GM12864 (cell line): Measurements from ENCODE around the gene CDX1.

ENCODE experiments used
- DNase-seq: peaks from one replicate; pipeline ENCODE4 v3.0.0-alpha.2; 2011; ENCODE audit warnings: low read depth
- H3K4me3 ChIP-seq: 2 replicates; pipeline ENCODE4 v1.5.1; 2011; ENCODE audit warnings: mild to moderate bottlenecking, low read depth, low read length, control low read depth
- CTCF ChIP-seq: IDR thresholded peaks from 2 replicates; pipeline ENCODE4 v1.5.1; 2011; ENCODE audit warnings: low read depth, mild to moderate bottlenecking, moderate library complexity, low read length, control low read depth, inconsistent platforms; ENCODE audit errors: missing control alignments

The CDX1 gene

GRCh38 chr5:150195736-150196485 is 29.3 kb downstream of the CDX1 start:
- DNase-seq, result no peak
- H3K4me3 ChIP-seq, result no peak overlapping the region
- TF ChIP-seq CTCF, result no peak

GRCh38 chr5:150196514-150196913 is 29.9 kb downstream of the CDX1 start:
- no peak for TF ChIP-seq CTCF
- no peak for DNase-seq
- no peak overlapping the region for H3K4me3 ChIP-seq

- H3K4me3 ChIP-seq, result no peak overlapping the region
- no peak for DNase-seq
- TF ChIP-seq CTCF, result no peak
Measured at GRCh38 chr5:150196986-150197385, 30.4 kb downstream of the CDX1 start.

- no peak overlapping the region for H3K4me3 ChIP-seq
- no peak for DNase-seq
- no peak for TF ChIP-seq CTCF
Measured at GRCh38 chr5:150197476-150197875, 30.9 kb downstream of the CDX1 start.

- DNase-seq, result no peak
- no peak overlapping the region for H3K4me3 ChIP-seq
- TF ChIP-seq CTCF, result no peak
Measured at GRCh38 chr5:150202501-150202900, 35.9 kb downstream of the CDX1 start.

- no peak for TF ChIP-seq CTCF
- DNase-seq, result no peak
- no peak overlapping the region for H3K4me3 ChIP-seq
Measured at GRCh38 chr5:150203832-150204589, 37.4 kb downstream of the CDX1 start.
